ENCODE measurements around the gene RAI14.
A peak's percentile ranks its signal among the peaks of the same experiment; 100 is the strongest.

Gene RAI14

GRCh38 chr5:34685485-34686165, 29.5 kb downstream of the RAI14 start:
- intact Hi-C loops (cut with DNase I; ENCODE audit: low total_unique reads) = loop anchor here (10.0 kb wide), 1 partner anchor 161 kb away; no protein-coding TSS in a partner anchor
- peaks cover 0 to 74% (median 15%) of the 10 kb centered on the region in 4 donors for H3K4me1 ChIP-seq
- H3K36me3 ChIP-seq = no peaks in the 10 kb centered on the region
- no peak for DNase-seq
- no peaks in the 10 kb centered on the region for H3K9me3 ChIP-seq
- H3K27me3 ChIP-seq = no peaks in the 10 kb centered on the region
- no peak overlapping the region for H3K4me3 ChIP-seq
- H3K27ac ChIP-seq = peak overlapping the region; percentile 14 to 68
- TF ChIP-seq, protein P1, sequence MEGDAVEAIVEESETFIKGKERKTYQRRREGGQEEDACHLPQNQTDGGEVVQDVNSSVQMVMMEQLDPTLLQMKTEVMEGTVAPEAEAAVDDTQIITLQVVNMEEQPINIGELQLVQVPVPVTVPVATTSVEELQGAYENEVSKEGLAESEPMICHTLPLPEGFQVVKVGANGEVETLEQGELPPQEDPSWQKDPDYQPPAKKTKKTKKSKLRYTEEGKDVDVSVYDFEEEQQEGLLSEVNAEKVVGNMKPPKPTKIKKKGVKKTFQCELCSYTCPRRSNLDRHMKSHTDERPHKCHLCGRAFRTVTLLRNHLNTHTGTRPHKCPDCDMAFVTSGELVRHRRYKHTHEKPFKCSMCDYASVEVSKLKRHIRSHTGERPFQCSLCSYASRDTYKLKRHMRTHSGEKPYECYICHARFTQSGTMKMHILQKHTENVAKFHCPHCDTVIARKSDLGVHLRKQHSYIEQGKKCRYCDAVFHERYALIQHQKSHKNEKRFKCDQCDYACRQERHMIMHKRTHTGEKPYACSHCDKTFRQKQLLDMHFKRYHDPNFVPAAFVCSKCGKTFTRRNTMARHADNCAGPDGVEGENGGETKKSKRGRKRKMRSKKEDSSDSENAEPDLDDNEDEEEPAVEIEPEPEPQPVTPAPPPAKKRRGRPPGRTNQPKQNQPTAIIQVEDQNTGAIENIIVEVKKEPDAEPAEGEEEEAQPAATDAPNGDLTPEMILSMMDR (IDR thresholded peaks at IDR 0.05) = no peak

- Histone ChIP-seq H3K9me3 (no peaks in the 10 kb centered on the region), H3K27me3 (no peaks in the 10 kb centered on the region), H3K36me3 (no peaks in the 10 kb centered on the region), H3K4me1 (peaks cover 0 to 75% (median 22%) of the 10 kb centered on the region in 4 donors), H3K27ac (peak overlapping the region; percentile 13 to 68), H3K4me3 (peak overlapping the region in 1 of 2 donors; percentile 5)
- peak; percentile 53 to 85 for DNase-seq
- intact Hi-C loops (cut with DNase I; ENCODE audit: low total_unique reads) = loop anchor here (10.0 kb wide), 1 partner anchor 162 kb away; no protein-coding TSS in a partner anchor
- TF ChIP-seq, protein P1 (IDR thresholded peaks at IDR 0.05) = no peak
Measured at GRCh38 chr5:34686762-34687268, 30.7 kb downstream of the RAI14 start.

GRCh38 chr5:34687269-34688011, 31.3 kb downstream of the RAI14 start:
- H3K9me3 ChIP-seq = no peaks in the 10 kb centered on the region
- no peaks in the 10 kb centered on the region for H3K27me3 ChIP-seq
- TF ChIP-seq, protein P1 (IDR thresholded peaks at IDR 0.05) = no peak
- peaks cover 0 to 81% (median 25%) of the 10 kb centered on the region in 4 donors for H3K4me1 ChIP-seq
- H3K36me3 ChIP-seq = no peaks in the 10 kb centered on the region
- H3K4me3 ChIP-seq = peak overlapping the region in 1 of 2 donors; percentile 5
- intact Hi-C loops (cut with DNase I; ENCODE audit: low total_unique reads) = loop anchor here (10.0 kb wide), 1 partner anchor 163 kb away; no protein-coding TSS in a partner anchor
- H3K27ac ChIP-seq = peak overlapping the region; percentile 29 to 68
- no peak for DNase-seq

DNA sequence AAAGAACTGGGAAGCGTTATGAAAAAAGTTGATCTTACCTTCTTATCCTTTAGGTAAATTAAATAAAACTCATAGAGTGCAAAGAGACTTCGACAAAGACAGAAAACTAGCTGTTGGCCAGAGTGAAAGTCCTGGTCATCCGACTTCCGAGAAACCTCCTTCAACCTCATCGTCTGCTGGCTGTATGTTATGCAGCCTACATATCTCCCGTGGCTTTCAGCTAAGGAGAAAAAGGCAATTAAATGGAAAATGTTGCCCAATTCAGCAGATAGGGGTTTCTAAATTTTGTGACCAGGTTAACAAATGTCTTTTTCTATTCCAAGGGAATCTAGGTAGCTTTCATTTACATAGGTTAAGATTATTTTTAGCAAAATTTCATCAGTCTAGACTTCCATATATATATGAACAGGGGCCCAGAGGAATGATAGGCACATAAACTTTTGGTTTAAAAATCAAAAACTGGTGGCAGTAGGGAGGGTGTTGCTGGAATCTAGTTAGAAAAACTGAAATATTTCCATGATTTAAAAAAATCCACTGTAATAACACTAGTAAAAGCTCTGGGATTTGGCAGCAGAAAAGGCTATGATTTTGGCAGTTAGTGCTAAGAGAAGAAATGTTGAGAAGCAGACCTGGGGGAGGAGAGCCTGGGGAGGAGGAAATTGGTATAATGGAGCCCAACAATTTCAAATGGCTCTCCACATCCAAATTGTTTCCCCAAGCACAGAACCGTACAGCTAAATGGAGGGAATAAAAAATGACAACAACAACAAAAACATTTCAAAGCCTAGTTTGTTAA, 32.1 kb downstream of the RAI14 start:
- DNase-seq = no peak
- Histone ChIP-seq H3K27me3 (no peaks in the 10 kb centered on the region), H3K9me3 (no peaks in the 10 kb centered on the region), H3K4me3 (no peak overlapping the region), H3K36me3 (no peaks in the 10 kb centered on the region), H3K27ac (peak overlapping the region; percentile 29 to 68), H3K4me1 (peaks cover 0 to 89% (median 32%) of the 10 kb centered on the region in 4 donors)
- intact Hi-C loops (cut with DNase I; ENCODE audit: low total_unique reads) = loop anchor here (10.0 kb wide), 1 partner anchor 163 kb away; no protein-coding TSS in a partner anchor
- TF ChIP-seq, protein P1 (IDR thresholded peaks at IDR 0.05) = no peak

DNA sequence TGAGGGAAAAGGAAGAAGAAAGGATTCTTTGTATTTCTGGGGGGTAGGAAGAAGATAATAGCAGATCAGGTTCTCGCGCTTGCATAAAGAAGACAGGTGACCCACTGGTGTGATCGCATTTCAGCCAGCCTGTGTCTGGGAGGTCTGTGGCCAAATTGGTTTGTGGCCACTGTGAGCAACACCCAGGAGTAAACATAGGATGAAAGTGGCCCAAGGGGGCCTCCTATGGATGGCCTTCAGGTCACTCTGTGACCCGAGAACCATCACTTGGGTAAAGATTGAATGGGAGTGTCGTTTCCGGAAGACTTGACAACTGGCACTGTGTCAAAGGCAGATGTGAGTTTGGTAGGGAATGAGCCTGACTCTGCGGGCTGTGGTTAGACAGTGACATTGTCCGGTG, 34.2 kb downstream of the RAI14 start:
- no peak for DNase-seq
- intact Hi-C loops (cut with DNase I; ENCODE audit: low total_unique reads) = no loop called here
- H3K27me3 ChIP-seq = no peaks in the 10 kb centered on the region
- H3K27ac ChIP-seq = peak overlapping the region in 1 of 2 donors; percentile 60
- H3K4me3 ChIP-seq = no peak overlapping the region
- H3K9me3 ChIP-seq = no peaks in the 10 kb centered on the region
- H3K36me3 ChIP-seq = no peaks in the 10 kb centered on the region
- peaks cover 0 to 93% (median 48%) of the 10 kb centered on the region in 4 donors for H3K4me1 ChIP-seq
- TF ChIP-seq, protein P1 (IDR thresholded peaks at IDR 0.05) = no peak

All from tibial artery (tissue), 4 donors.